Uterus (tissue), 2 donors: ENCODE data around the gene EPB41L2.

ENCODE experiments used
- POLR2A ChIP-seq, 2 donors: fragments of 450-650 bp; IDR thresholded peaks; one replicate each; pipeline ENCODE4 v1.6.1; 2016; ENCODE audit warnings: antibody characterized with exemption in 2 of 2, mild to moderate bottlenecking in 1 of 2, moderate library complexity in 1 of 2
- TF ChIP-seq, protein P1 (sequence below), 4 experiments: fragments of 200-600 bp in 2 of 4; fragments of 450-650 bp in 2 of 4; sonication (generic) in 2 of 4; IDR thresholded peaks; one replicate each; pipeline ENCODE4 v1.5.1; 2016 to 2019; ENCODE audit warnings: antibody characterized with exemption in 4 of 4, mild to moderate bottlenecking in 2 of 4, moderate library complexity in 1 of 4

DNA sequence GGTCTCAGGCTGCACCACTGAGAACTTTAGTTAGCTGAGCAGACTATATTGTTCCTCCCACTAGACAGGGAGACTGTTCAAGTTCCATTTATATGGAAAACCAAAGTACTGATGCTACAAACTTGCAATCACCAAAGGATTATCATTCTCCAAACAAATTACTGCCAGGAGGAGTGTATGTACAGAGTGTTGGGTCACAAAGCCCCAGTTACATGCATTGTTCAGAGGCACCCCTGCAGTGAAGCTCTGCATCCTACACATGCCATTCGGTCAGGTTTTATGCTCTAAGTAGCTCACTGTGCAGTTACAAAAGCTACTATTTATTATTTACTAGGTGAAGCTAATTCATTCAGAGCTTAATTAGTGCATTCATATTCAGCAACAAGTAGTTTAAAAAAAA lies 160.0 kb downstream of the EPB41L2 start:
- TF ChIP-seq, protein P1, sequence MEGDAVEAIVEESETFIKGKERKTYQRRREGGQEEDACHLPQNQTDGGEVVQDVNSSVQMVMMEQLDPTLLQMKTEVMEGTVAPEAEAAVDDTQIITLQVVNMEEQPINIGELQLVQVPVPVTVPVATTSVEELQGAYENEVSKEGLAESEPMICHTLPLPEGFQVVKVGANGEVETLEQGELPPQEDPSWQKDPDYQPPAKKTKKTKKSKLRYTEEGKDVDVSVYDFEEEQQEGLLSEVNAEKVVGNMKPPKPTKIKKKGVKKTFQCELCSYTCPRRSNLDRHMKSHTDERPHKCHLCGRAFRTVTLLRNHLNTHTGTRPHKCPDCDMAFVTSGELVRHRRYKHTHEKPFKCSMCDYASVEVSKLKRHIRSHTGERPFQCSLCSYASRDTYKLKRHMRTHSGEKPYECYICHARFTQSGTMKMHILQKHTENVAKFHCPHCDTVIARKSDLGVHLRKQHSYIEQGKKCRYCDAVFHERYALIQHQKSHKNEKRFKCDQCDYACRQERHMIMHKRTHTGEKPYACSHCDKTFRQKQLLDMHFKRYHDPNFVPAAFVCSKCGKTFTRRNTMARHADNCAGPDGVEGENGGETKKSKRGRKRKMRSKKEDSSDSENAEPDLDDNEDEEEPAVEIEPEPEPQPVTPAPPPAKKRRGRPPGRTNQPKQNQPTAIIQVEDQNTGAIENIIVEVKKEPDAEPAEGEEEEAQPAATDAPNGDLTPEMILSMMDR (IDR thresholded peaks at IDR 0.05), result no peak
- TF ChIP-seq POLR2A (IDR thresholded peaks at IDR 0.05), result no peak
